SW 1271 (cell line): ENCODE measurements around the gene TRIM31.

ENCODE experiments used
- DNase-seq, 2 experiments: peaks; one replicate each; lab custom pipeline; 2025; lab: John Stamatoyannopoulos, UW

Gene TRIM31

GRCh38 chr6:30116724-30117123 lies 3.8 kb upstream of the TRIM31 start:
- DNase-seq = no peak

DNA sequence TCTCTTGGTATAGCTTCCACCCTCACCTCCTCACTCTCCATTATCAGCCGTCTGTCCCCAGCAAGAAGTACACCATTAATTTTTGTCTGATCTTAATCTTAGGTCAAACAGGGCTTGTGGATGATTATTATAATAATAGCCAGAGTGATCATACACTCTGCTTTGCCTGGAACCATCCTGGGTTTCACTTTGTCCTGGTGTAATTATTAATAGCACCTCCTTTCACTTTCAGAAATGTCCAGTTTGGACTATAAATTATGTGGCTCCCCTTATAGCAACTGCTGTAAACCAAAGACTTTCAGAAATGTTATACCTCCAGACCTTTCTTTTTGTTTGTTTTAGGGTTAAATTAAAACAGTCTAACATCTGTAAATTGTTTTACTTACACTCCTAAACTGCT lies 951 bp upstream of the TRIM31 start:
- DNase-seq = no peak

DNA sequence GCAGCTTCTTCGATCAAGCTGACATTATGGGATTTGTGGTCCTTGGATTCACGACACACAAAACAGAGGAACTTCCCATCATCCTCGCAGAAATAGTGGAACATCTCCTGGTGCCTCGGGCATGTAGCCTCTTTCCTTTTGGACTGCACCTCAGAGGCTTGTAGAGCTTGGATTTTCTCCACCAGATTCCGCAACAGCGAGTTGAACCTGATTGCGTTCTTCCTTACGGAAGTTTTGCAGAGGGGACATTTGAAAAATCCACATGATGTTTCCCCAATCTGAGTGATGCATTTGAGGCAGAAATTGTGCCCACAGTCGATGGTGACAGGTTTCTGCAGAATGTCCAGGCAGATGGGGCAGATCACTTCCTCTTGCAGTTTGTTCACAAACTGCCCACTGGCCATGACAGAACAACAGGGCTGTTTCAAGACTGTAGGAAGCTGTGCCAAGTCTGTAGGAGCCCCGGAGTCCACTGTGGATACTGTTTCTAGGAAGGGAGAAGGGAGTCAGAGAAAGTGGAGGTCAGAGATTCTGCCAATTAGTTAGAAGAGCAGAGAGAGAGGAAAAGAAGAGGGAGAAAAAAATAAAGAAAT lies 392 bp downstream of the TRIM31 start:
- DNase-seq = no peak

DNA sequence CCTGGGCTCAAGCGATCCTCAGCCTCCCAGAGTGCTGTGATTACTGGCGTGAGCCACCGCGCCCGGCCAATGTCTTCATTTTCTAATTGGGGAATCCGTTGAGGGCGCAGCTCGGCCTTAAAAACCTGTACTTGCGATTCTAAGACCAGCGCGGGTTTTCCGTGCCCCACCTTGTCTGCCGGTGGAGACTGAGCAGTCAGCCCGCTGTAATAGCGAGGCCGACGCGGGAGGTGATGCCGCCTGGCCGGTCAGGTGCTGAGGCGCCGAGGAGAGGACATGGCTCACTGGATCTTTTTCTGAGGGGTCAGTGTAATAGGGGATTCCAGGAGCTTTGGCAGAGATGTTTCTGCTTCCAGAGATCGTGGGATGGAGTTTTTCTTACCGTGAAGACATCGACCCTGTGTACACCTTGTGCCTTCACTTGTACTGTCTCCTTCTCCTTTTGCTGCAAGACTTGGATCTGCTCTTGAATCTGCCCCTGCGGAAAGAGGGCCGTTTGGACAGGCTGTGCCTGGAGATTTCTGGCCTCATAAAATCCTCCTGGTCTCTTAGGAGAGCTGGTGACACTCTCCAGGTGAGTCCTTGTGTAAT lies 1.5 kb downstream of the TRIM31 start:
- DNase-seq = no peak

DNA sequence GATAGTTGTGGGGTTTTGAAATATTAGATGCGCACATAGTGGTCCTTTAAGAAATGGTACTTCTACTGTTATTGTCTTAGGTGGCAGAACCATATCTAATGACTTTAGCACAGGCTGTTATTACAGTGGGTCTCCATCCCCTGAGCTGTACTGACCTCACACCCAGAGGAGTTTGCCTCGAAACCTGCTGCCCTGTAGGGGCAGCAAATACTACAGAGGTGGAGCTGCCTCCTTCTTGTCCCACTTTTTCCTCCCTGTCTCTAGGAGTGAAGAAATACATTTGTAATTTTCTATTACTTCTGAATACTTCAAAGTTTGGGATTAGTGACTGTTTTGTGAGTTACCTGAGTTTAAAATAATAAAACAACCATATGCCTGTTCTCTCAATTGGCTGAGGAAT lies 8.2 kb downstream of the TRIM31 start:
- DNase-seq = no peak

GRCh38 chr6:30103872-30104179 lies 9.1 kb downstream of the TRIM31 start:
- no peak for DNase-seq

GRCh38 chr6:30102970-30103871 lies 9.7 kb downstream of the TRIM31 start:
- peak; percentile 43 to 72 for DNase-seq

DNA sequence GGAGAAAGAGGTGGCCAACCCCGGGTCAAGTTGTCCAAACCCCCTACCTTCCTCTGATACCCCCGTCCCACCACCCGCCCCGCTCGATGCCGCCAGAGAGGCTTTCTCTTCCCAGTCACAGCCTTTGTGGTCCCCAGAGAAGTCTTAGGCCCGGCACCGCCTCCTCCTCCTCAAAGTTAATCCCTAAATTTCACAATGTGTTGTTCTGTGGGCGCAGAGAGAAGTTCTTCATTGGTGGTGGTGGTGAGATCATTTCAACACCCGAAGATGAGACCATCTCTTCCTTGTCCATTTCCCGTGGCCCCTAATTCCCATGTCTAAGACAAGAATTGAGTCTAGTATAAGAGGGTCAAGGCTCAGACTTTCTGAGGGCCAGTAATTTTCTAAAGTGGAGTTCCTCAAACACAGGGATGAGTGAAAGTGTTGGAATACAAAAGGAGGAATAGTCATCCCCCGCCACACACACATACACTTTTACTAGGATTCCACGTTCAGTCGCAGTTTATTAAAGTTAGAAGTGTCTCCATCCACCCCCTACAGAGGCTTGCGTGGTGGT lies 10.4 kb downstream of the TRIM31 start:
- DNase-seq = no peak

DNA sequence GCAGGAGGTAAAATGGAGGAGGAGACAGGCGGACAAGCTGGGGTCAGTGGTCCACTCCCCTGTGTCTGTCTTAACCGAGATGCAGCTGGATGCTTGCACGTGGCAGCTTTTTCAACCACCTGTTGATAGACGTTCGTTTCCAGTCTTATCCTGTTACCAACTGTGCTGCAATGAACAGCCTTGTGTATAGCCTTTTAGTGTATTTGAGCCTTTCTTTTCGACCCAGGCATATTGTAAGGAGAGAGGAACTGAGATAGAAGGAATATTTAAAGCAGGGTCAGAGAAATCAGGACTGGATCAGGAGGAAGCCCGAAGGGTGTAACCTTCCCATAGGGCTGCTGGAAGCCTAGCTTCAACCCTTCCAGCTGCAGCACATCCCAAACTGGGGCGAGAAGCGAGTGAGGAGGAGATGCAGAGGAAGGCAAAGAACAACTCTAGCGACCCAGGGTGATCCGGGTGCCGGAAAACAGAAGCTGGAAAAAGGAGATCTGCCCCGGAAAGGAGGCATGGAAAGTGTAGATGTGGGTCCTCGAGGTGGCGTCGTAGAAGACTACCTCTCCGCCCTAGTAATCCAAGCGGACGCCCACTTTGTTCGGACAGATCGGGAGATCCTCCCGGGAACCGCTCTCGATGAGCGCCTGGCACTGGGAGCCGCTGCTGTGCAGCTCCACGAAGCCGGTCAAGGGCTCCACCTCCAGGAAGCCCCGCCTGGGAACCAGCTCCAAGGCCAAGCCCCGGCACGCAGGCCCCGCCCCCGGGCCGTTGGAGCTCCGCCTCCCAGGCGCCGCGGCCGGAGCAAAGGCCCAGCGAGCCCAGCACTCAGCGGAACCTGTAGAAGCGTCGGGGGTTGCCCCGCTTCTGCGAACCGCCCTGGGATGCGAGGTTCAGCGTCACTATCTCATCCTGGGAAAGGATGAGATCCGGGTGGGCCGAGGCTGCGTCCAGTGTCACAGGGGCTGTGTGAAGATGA lies 11.2 kb downstream of the TRIM31 start:
- DNase-seq = peak; percentile 55 to 64

- no peak for DNase-seq
These were observed 12.1 kb downstream of the TRIM31 start for GRCh38 chr6:30100585-30101443.

DNA sequence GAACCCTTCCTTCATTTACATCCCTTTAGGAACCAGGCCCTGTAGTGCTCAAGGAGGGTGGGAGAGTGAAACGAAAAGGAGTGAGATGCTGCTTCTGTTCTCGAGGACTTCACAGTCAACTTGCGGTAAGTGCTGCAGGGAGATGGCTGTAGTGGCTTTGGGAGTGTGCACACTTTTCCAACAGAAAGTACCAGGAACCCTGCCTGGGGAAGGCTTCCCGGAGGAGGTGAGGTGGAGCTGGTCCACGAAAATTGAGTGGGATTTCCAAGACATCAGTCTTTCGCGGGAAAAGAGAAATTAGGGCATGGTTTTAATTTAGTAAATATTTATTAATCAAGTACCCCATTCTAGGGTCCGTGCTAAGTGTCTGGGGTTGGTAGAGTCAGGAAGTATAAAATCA lies 12.7 kb downstream of the TRIM31 start:
- no peak for DNase-seq

GRCh38 chr6:30097902-30098768 lies 14.8 kb downstream of the TRIM31 start:
- DNase-seq = no peak

GRCh38 chr6:30096829-30097228 lies 16.1 kb downstream of the TRIM31 start:
- DNase-seq = no peak

DNA sequence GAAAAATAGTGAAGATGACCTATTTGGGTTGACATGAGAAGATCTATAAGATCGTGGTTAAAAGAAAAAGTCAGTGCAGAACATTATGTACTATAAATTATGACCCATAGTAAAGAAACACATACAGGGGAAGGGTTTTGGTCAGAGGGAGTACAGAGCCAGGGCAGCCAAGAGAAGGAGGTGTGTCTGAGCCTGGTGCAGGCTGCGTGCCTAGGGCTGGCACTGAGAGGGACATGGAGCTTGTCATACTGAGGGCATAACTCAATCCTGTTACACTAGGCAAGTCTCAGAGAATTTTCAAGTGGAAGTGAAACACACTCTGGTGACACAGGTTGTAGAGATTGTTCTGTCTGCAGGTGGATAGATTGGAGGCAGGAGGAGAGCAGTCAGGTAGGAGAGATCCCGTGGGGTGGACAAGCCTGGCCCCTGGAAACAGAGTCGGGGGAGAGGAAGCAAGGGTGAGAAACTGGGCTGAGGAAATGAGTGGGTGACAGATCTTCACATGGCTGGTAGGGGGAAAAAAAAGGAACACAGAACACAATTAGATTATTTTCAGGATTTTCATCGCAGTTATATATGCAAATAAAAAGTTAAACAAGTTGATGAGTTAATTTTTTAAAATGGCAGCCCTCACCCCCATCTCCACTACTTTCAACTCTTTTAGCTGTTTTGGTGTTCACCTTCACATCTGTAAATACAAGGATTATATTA lies 18.8 kb downstream of the TRIM31 start:
- no peak for DNase-seq

DNA sequence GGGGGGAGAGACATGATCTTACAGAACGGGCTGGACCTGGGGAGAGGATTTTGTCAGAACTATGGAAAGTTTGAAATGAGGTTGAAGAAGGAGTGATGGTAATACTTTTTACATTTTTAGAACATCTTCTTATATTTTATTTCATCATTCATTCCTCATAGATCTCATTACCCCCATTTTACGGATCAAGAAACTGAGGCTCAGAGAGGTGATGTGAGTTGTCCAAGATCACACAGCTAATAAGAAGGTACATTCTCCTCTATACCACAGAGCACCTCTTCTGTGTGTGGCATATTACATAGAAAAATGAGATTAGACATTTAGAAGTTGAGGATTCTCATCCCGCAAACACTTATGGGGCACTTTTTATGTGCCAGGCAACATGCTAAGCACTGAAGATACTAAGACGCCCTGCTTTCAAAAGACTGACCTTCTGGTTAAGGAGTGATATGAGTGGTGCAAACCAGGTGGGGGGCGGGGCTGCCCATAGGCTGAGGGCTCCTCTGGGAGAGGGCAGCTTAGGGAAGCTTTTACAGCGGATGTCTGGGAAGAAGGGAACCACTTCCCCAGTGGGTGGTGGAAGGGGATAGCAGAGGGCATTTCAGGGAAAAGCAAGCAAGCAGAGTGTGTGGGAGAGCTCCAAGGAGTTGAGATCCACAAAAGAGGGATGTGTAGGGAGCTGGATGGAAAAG lies 19.9 kb downstream of the TRIM31 start:
- no peak for DNase-seq

GRCh38 chr6:30091577-30092381 lies 21.1 kb downstream of the TRIM31 start:
- no peak for DNase-seq

DNA sequence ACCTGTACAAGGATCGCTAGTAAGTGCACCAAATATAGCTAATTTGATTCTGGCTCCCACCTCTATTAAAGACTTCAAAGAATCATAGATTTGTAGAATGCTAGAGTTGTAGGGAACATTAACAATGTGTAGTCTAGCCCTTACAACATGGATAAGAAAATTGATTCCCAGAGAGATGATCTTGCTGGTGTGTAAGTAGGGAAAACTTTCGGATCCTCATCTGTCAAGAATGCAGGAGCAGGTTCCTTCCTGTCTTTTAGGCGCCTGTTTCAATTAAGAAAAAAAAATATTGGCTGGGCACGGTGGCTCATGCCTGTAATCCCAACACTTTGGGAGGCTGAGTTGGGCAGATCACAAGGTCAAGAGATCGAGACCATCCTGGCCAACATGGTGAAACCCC lies 25.0 kb downstream of the TRIM31 start:
- no peak for DNase-seq

- no peak for DNase-seq
These were observed 35.7 kb downstream of the TRIM31 start for GRCh38 chr6:30077218-30077617.
